Stimulated activated CD4-positive, alpha-beta T cell treated with anti-CD3 and anti-CD28 coated beads, Interleukin-15, amount 100 ng/mL, for 1 hour (primary cell): ENCODE data around the gene VOPP1.

Experiments
- DNase-seq, 2 donors: peaks; one replicate each; pipeline ENCODE4 v3.0.0-alpha.2; 2020; ENCODE audit warnings: low read depth in 1 of 2, low spot score in 1 of 2

Gene VOPP1

DNA sequence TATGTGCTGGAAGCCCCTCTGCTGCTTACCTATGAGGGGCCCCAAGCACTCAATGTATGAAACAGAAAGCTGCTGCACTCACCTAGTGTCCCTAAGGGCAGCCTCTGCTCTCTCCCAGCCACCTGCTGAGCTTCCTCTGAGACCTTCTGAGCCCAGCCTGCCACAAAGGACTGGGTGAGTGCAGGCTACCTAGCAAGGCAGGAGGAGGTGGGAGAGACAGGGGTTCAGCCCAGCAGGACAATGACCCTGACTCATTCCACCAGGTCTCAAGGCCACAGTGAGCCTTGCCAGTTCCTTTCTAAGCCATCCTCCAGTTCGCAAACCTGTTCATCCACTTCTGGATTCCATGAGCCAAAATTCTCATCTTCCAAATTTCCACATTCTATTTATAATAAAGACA, 16.3 kb downstream of the VOPP1 start:
- DNase-seq = no peak

DNA sequence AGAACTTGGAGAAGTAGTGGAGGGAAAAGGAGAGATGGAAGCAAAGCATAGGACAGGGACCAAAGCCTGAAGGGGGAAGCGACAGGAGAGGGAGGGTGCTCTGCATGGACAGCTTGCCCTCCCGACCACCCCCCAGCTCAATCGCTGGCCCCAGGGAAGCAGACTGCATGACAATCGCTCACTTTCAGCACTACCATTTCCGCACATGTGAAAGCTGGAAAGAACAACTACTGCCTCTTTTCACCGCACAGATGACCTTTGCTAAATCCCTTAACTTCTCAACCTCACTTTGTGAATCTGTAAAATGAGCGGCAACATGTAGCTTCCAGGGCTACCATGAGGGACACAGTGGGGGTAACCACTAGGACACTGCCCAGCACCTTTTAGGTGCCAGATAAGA, 17.1 kb downstream of the VOPP1 start:
- DNase-seq = no peak

DNA sequence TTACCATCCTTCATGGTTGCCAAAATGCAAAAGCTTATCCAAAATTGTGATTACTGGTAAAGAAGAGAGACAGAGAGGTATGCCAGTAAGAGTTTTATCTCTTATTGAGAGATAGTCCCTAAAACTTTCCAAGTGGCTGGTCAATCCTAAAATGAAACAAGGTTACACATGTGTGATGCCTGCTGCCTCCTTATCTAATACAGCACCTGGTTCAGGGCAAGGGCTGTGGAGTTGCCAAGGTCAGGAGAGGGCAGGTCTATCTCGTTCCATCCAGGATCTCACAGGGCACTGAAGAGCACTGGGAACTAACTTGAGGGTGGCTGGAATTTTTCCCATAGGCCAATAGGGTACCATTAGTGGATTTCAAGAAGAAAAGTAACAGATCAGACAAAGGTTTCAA, 18.3 kb downstream of the VOPP1 start:
- no peak for DNase-seq

DNA sequence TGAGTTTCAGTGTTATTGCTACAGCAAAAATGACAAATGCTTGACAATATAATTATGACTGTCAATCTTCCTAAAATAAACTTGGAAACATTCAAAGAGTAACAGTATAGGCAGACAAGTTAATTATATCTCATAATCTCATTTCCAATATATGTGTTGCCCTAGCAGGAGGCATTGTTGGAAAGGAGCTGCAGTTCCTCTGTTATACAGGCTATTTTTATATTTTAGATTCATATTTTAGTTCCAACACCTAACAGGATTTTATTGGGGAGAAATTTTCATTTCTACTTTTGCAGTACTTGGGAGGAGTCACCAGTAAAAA, 19.3 kb downstream of the VOPP1 start:
- no peak for DNase-seq

DNA sequence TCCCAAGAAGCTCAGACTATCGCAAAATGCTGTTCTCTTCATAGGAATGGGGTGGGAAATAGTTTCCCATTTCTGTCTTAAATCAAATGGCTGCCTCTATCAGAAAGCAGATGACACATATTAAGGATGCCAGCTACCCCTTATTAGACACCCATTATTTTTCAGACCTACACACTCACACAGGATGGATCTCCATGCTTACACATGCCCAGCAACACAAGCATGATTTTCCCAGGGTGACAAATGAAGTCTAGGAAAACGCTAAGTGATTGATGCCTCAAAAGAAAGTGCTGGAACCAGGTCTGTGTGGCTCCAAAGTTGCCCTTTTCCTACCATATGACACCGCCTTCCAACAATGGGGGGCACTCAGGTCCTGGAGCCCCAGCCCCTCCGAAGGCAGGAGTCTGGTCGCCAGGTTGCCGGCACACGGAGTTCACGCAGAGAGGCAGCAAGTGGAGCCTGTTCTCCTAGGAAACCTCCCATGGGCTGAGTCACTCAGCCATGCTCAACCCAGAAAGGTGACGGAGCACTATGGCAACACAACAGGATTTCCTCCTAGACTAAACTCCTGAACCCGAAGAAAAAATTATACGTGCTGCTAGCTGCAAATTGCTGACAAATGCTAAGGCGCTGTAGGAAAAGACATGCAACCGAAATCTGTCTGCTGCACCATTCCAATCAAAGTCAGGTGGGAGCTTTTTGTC, 19.8 kb downstream of the VOPP1 start:
- DNase-seq = no peak

DNA sequence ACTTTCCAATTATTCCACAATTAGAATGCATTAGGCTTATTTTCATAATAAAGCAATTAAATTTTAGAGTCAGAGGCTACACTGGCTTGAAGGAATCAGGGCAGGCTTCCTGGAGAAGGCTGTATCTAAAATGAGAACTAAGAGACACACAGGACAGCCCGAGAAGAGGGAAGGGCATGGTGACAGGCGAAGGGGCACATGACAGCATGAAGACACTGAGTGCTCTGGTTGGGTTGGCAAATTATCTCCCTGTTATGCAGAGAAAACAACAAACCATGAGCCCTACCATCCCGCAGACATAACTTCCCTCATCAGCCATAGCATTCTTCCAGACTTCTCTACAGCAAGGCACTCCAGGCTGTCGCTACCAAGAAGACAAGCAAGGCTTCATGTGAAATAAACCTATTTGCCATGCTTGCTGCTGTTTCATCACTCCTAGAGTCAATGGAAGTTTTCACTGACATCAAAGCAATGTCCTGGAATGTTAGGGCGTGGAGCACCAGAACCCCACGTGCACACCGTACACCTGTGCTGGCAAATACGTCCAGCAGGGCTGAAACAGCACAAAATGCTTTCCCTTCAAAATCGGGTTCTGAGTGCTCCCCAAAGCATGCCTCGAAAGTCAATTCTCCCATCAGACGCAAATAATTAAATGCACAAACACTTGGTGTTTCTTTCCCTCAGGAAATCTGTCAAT, 21.3 kb downstream of the VOPP1 start:
- no peak for DNase-seq

DNA sequence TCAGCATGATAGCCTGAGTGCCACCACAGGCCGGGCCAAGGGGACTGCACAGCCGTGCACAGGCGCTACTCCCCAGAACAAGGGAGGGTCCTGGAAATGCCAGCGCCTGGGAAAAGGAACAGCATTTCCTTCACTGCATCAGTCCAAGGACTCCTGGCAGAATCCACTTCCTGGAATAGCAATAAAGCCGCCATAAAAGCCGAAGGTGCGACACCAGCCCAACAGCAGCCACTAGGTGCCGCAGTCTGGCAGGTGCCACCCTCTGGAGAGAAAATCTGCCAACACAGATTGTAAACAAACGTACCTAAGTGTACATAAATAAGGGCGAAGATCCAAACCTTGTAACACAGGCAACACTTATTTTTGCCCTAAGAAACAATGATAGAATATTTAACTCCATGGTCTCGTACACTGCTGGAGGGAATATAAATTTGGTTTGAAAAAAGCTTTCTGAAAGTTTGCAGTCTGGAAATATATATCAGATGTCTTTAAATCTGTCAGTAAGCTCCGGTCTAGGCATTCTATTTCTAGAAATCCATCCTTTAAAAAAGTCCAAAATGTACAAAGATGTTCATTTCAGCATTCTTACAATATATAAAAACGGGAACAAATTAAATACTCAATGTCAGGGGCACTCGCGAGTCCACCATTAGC, 22.2 kb downstream of the VOPP1 start:
- no peak for DNase-seq

DNA sequence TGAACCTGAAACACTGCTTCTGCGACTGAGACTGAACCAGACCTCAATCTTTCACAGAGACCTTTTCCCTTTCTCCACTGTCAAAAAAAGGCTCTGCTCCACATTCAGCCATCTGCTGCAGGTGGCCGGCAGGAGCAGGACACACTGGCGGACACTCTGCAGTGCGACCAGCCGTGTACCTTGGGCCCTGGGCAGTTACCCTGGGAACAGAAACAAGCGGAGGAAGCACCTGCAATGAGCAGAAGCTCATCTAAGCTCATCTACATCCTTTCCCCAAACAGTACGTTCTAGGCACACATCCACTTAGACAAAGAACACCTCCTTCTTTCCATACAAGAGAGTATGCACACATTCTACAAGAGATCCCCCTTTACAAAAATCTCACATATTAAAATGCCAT, 22.8 kb downstream of the VOPP1 start:
- DNase-seq = no peak

DNA sequence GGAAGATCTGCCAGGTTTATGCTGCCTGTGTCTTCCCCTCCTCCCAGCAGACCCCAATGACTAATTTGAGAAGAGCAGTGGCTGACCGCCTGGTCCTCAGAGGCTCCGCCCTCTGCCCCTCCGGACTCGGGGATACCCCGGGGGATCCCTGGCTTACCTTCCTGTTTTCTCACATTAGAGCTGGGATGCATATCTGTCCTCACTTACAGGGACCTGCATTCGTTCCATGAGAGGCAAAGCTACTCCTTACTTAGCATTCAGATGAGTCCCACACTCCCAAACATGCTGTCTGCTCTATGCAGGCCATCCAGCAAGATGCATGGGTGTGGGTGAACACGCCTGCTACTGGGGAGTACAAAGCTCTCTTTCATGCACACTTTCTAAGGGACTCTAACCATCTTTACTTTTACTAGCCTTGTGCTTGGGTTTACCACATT, 24.0 kb downstream of the VOPP1 start:
- DNase-seq = no peak

DNA sequence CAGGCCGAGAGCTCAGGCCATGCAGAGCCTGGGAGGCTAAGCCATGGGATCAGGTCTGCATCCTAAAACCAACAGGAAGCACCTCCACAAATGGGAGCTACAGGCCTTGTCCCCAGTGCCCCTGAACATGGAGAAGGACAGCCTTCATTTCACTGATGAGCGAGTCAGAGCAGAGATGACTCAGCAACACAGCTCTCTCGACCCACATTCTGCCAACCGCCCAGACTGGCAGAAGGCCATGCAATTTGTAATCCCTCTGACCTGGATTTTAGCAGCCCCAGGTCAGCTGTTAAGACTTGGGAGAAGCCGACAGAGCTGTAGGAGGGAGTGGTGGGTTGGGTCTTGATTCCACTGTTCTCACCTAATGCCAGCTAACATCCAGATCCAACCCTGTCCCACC, 25.5 kb downstream of the VOPP1 start:
- DNase-seq = no peak

DNA sequence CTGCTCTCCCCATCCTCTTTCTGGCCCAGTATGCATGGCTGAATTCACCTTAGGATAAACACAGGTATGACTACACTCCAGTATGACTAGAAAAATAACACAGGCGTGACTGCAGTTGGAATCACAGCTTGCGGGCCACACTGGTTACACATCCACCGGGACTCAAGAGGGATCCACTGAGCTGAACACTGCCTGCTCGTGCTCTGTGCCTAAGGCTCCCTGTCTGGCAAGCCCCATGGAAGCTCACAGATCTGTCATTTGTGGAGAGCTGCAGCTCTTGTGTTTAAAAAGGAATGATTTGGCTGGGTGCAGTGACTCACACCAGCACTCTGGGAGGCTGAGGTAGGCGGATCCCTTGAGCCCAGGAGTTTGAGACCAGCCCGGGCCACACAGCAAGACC, 26.8 kb downstream of the VOPP1 start:
- no peak for DNase-seq

DNA sequence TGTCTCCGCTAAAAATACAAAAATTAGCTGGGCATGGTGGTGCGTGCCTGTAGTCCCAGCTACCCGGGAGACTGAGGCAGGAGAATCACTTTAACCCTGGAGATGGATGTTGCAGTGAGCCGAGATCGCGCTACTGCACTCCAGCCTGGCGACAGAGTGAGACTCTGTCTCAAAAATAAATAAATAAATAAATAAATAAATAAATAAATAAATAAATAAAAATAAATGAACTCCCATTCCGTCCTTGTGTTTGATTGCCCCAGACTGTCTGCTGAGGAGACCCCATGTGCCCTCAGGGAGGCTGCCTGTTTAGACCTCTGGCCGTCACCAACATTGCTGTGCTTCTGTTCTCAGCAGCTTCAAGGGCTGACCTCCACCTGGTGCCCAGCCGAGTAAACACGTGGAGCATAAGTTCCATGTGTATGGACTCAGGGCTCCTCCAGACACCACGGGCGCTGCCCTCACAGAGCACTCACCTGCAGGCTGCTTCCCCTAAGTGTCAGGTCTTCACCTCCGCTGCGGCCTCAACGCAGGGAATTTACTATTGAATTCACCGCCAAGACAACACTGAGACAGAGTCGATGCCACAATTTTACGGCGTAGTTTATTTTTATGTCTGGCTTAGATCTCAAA, 32.0 kb downstream of the VOPP1 start:
- DNase-seq = no peak

DNA sequence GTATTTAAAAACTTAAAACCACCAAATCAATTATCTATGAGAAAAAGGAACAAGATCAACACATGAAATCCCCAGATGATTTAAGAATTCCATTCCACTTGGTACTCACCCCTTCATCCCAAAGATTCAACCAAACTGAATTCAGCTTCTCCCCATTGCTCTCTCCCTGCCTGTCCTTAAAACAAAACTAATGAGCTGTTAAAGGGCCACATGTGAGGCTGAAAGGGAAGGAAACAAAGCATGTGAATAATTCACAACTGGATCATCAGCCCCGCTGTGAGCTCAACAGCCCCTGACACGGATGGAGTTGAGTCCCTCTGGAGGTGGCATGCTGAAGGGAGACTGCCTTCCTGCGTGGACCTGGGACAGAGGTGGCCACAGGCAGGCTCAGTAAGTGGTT, 32.9 kb downstream of the VOPP1 start:
- DNase-seq = no peak

DNA sequence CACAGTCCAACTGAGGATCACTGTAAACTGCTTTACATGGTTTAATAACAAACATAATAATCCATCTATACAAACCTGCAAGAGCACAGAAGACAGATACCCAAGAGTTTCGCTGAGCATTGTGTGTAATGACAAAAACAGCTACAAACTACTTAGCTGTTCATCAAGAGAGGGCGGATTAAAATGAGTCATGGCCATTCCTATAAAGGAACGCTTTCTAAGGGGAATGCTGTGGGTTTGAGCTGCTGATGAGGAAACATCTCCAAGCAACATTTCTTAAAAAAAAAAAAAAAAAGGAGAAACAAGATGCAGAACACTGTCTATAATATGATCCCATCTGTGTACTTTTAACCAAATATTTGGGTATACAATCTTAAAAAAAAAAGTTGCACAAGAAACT, 33.8 kb downstream of the VOPP1 start:
- DNase-seq = no peak

DNA sequence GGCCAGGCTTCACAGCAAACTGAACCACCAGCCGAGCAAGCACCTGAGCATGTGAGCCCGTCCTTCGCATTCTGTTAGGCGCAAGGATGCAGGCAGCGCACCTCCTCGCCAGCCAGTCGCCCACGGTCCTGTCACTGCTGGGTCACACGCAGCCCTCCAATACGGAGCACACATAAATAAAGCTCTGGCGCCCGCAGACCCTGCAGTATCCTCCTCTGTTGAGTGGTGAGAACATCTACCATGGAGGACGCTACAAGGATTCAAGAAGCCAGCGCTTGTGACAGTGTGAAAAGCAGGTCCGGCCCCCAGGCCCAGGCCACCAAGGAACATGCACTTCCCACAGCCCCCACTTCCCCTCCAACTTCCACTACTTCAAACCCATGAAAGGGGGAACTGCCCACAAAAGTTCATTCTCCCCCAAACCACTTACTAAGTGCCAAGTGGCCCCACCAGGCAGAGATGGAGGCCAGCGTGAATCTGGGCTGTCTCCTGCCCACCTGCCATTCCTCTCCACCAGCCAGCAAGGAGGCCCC, 34.8 kb downstream of the VOPP1 start:
- DNase-seq = no peak

DNA sequence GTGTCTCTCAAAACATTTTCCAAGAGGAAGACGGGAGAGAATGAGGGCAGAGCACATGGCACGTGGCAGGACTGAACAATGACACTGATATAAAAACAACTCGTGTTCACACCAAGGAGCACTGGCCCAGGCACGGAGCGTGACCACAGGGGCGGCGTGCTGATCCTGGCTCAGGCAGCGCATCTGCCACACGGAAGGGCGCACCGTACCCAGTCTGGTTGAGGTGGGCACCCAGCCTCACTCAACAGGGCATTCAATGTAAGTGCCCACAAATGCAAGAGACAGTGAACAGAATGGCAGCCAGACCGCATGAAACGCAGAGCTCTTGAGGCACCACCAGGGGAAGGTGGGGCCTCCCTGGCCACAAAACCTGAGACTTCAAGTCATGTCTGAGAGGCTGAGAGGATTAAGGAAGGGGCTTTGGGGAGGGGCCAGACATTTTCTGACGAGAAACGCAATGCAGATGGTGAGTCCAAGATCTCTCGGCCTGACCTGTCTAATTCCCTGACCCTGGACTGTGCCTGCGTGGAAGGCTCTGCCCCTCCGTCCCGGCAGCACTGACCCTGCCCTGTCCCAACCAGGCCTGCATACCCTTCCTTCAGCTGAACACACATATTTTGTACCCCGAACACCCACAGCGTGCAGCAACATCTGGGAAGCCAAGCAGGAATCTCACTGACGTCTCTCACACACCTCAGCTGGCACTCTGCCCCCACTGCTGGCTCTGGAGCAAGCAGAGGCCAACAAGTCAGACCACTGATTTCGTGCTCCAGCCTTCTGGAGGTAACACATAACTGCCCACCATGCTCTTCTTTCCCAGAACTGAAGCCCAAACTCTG, 35.5 kb downstream of the VOPP1 start:
- DNase-seq = no peak

DNA sequence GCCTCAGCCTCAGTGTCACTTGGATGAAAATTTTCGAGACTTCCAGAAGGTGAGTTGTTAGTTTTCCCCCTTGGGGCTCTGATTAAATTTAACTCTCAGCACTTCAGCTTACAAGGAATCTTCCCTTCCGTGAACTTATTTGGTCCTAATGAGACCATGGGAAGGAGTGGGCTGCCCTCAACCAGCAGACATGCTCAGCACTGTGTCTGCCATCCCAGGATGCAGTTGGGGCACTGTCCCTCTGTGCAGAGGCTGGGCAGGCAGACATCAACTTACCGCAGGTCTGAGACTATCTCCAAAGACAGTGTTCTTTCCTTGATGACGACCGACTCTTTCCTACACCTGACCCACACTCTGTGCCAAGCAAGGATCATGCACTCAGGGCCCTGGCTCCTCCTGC, 36.7 kb downstream of the VOPP1 start:
- DNase-seq = no peak

DNA sequence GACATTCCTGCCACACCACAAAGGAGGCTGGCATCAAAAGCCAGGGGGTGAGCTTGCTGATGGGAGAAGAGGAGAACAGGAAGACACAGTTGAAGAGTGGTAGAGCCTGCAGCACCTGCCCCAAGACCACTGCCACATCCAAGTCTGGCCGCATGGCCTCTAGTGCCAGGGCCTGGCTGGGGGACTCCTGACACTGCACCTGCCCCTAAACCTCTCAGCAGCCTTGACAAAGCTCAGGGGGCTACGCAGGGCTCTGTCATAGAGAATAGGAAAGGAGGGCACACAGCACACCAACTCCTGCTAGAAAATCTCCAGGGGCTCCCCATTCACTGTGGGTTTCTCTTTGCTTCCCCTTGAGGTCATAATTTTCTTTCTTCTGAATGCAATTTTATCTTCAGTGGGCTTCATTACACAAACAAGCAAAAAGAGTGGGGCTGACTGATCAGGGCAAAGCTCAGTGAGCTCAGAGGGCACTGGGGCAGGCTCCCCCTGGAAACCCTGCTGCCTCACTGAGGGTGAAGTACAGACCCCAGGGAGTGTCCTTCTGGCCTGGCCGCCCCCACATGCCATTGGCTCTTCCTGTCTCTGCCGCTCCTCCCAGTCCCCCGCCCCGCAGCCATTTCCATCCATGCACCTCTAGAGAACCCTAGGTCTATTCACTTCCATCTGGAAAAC, 37.2 kb downstream of the VOPP1 start:
- DNase-seq = no peak

DNA sequence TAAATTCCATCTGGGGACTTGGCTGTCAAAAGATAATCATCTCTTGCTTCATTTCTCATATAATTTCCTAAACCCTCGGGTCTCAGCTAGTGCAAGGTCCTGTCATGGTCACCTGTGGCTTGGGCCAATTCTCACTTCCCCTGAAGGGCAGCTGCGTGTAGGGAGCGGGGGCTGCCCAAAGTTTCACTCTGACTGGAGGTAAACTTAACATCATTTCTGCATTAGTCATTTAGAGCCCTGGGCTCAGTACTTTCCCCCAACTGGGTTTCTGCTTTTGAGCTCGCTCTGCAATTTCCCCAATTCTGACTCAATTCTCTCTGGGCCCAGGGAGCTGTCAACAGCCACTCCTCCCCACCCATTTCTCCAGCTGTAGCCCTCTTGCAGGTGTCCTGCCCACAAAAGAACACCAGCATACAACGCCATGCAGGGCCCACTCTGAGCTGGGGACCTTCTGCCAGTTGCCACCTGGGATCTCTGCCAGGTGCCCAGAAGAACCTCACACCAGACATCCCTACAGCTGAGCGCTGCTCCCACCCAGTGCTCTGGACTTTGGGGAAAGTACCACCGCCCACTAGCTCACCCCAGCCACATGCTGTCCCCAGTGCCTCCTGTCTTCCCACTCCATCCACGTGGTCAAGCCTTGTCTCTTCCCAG, 37.9 kb downstream of the VOPP1 start:
- peak in 1 of 2 donors; percentile 43 for DNase-seq

DNA sequence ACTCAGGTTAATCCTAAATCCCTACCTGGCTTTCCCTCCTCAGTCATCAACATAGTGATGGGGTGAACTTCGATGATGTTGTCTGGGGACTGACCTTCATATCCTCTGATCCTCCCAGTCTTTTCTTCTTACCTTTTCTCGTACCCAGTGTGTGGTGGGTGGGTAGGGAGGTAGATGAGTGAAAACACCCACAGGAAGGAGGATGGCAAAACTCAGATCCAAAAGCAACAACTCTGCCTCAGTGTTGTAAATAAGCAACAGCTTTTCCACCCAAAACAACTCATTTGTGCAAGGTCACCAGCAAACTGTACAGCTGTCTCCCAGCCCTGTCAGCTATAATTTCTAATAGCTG, 38.6 kb downstream of the VOPP1 start:
- no peak for DNase-seq
